GM15510 (cell line): Measurements from ENCODE around the gene IGFBP1.

Experiments used
- POLR2A ChIP-seq: IDR thresholded peaks from 3 replicates; pipeline ENCODE4 v1.6.1; 2011; ENCODE audit warnings: borderline replicate concordance; ENCODE audit not compliant: insufficient read length; ENCODE audit errors: extremely low read depth

Gene IGFBP1

DNA sequence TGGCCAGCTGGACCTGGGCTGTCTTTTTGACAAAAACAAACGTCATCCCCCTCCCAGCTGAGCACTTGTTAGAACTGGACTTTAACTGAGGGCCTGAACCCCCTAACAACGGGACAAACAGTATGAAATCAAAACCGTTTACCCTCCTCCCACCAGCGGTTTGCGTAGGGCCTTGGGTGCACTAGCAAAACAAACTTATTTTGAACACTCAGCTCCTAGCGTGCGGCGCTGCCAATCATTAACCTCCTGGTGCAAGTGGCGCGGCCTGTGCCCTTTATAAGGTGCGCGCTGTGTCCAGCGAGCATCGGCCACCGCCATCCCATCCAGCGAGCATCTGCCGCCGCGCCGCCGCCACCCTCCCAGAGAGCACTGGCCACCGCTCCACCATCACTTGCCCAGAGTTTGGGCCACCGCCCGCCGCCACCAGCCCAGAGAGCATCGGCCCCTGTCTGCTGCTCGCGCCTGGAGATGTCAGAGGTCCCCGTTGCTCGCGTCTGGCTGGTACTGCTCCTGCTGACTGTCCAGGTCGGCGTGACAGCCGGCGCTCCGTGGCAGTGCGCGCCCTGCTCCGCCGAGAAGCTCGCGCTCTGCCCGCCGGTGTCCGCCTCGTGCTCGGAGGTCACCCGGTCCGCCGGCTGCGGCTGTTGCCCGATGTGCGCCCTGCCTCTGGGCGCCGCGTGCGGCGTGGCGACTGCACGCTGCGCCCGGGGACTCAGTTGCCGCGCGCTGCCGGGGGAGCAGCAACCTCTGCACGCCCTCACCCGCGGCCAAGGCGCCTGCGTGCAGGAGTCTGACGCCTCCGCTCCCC lies at the start of gene IGFBP1:
IGFBP1 (plus strand) TSS at position 304 of the 808 bp plus-strand sequence; CDS start at position 469, 165 bp downstream.
- no peak for TF ChIP-seq POLR2A

DNA sequence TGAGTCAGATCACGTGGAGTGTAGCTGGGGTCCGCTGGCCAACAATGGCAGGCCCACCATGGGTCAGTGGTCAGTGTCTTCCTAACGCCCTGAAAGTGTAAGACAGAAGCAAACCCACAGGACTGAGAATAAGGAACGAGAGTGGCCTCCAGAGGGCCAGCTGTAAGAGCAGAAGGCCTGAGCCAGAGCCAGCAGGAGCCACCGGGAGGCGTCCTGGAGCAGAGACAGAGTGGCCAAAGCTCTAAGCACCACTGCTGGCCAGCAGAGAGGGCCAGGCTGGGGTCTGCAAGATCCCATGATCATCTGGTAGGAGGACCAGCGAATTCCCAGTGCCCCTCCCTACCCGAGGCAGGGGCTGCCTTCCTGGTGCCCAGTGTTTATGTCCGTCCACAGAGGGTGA lies 24.6 kb upstream of the IGFBP1 start:
- no peak for TF ChIP-seq POLR2A

DNA sequence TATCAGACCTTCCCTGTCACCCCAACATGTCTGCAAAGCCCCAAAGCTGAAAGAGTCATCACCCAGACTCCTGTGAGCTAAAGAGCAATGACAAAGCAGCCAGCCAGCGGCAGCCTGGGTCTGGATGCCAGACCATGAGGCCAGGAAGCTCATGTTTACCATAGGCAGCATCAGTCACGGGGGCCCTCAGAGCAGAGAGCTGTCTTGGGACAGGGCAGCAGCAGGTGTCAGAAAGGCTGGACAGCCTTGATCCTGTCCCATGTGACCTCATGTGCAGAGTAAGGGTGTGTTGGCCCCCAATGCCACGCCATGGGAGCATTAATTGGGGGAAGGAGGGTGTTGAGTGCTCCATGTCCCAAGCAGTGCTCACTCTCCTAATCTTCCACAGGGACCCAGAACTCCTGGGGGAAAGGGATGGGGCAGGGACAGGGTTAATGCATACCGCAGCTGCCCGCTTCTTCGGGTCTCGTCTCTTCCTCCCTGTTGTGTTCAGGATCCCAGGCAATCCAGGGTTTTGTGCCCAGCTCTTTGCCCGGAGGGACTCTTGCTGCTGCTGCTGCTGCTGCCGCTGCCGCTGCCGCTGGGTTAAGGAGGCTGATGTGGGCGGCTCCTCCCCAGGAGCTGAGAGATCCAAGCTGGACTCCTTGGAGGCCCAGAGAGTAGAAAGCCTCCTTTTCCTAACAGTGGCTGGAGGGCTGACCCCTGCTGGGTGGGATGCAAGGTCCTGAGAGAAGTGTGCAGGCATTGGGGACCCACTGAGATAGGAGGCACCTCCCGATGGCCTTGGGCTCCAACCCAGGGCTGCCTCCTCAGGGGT lies 22.5 kb upstream of the IGFBP1 start:
- TF ChIP-seq POLR2A, result no peak

DNA sequence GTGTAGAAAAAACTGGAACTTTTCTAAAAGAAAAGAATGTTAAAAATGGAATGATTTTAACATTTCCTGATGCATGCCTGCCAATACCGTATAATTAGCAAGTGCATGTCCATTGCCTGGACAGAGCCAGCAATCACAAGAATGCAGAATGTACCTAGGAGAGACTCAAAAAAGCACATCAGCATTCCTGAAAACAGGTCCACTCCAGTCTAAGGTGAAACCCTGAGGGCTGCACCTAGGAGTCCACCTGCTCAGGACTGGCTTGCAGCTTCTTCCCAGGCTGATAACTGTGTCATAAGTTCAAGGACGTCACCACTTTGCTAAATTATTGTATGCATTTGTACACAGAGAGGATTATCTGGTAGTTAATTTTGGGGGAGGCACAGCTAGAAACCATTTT lies 20.8 kb upstream of the IGFBP1 start:
- TF ChIP-seq POLR2A, result no peak

DNA sequence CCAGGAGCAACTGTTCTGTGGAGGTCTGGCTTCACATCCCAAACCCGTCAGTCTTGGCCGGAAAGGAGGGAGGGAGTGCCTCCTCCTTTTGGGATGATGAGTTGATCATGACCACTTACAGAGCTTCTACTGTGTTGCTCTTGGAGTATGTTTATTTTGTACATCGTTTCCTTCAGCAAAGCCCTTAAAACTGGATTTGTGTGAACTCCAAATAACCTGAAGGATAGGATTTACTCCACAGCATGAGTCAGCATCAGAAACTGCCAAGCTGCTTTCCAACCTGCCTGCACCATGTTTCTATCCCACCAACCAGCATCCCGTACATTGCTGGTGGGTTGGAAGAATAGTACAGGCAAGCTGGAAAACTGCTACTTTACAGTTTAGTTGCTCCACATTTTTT lies 18.9 kb upstream of the IGFBP1 start:
- no peak for TF ChIP-seq POLR2A

DNA sequence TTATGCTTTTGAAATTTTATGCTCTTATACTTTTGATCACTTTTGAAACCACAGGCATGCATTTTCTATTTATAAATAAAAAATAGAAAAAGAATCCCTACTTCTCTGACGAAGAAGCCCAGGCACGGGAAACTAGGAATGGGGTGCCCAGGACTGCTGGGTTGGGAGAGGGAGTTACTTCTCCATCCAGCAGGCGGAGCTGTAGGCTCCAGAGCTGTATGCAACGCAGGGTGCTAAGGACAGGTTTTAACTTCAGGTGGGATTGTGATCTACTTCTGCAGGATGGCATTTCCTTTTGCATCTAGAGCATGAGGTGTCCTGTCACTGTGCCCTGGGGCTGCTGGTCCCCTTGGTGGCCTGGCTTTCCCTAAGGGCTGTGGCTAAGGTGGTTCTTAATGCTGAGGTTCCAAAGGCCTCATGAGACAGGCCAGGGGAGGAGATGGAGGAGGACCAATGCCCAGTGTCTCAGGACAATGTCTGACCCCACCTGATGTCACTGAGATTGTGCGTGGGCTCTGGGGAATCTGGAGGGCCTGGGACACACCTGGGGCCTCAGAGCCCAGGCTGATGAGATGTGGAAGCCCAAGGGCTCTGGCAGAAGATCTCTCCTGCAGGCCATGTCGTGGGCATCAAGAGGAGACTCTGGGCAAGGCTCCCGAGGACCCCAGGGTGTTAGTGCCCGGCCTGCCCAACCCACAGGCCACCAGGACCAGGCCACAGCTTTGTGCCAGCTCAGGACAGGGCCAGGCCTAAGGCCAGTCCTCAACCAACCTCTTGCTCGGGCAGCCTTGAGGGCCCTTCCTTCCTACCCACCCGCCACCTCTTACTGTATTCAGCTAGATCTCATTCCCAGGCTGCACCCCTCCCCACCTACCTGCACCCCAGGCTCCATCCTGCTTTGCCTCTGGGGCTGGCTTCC lies 15.9 kb upstream of the IGFBP1 start:
- TF ChIP-seq POLR2A, result no peak

DNA sequence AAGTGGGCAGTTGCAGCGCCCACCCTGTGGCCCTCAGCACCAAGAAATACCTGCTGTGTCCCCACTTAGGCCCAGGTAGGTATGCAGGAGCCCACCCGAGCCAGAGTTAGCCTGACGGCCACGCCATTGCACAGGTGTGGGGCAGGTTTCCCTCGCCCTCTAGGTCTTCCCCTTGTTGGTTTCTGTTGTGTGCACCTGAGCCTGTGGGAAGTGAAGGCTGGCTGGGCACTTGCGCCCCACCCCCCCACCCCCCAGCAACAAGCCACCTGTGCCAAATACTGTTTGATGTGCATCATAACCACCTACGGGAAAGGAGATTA lies 15.3 kb upstream of the IGFBP1 start, which contains the start of gene CCDC201:
CCDC201 (minus strand) TSS at position 48 of the 320 bp plus-strand sequence. CDS start 75 bp downstream, outside the sequence.
- TF ChIP-seq POLR2A, result no peak

DNA sequence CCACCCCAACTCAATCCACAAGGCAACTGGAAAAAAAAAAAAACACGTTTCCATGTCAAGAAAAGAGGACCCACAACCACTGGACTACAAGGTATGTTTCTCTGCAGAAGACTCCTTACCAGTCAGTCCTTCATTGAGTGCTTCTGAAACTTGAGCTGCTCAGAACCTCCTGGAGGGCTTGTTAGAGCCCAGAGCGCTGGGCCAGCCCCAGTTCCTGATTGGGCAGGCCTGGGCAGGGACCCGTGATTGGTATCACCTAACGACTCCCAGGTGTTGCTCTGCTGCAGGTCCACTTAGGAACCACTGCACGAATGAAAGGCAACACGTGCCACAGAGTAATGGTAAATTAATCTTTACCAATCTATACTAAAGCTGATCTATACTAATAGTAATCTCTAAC lies 14.9 kb upstream of the IGFBP1 start:
- no peak for TF ChIP-seq POLR2A

DNA sequence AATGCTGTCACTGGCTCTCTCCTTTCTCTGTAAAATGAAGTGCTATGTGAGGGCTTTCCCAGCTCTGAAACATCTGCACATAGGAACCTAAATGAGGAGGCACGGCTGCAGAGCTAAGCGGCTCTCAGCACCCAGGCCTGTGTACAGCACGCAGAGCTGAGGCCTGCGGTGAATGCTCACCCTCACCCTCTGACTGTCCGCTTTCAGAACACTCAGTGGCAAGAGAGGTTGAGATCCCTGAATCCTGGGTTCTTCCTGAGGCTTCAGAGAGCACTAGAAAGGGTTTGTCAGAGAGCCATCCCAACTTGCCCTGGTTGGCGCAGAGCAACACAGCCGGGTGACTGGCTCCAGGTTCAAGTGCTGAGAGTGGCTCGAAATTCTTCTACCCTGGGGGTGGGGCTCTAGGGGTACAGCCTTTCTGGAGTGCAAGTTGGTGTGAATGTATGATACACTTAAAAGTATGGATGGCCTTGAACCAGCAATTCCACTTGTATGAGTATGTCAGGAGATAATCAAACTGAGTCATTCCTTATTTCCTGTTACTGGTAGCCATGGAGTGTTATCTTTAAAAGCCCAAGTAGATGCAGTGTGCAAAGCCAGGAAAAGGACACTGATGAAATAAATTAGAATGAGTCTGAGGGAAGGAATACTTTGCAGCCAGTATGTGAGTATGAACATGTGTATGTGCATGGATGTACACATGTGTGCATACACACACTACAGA lies 13.7 kb upstream of the IGFBP1 start:
- no peak for TF ChIP-seq POLR2A

DNA sequence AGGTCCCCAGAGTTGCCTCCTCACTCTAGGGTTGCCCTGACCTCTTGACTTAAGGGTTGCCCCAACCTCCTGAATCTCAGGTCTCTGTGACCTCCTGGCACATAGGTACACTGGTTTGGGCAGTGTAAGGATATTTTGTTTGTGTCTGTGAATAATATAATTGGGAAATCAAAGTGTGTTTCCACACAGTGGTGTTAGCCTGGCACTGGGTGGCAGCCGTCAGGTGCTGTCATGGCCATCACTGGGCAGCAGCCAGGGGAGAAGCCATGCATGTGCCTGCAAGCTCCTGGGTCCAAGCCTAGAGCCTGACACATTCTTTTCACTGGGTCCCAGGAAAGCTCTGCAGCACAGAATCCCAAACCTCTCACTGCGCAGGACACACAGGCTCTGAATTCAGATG lies 11.8 kb upstream of the IGFBP1 start:
- TF ChIP-seq POLR2A, result no peak

DNA sequence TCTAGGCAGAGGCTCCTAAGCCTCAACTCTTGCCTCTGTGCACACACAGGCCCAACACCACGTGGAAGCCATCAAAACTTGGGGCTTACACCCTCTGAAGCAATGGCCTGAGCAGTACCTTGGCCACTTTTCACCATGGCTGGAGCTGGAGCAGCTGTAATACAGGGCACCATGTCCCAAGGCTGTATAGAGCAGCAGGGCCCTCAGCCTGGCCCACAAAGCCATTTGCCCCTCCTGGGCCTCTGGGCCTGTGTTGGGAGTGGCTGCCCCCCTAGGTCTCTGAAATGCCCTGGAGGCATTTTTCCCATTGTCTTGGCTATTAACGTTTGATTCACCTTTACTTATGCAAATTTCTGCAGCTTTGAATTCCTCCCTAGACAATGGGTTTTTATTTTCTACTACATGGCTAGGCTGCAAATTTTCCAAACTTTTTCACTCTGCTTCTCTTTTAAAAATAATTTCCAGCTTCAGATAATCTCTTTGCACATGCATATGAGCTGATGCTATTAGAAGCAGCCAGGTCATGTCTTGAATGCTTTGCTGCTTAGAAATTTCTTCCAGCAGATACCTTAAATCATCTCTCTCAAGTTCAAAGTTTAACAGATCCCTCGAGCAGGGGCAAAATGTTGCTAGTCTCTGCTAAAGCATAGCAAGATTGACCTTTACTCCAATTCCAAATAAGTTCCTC lies 9.7 kb upstream of the IGFBP1 start:
- no peak for TF ChIP-seq POLR2A

DNA sequence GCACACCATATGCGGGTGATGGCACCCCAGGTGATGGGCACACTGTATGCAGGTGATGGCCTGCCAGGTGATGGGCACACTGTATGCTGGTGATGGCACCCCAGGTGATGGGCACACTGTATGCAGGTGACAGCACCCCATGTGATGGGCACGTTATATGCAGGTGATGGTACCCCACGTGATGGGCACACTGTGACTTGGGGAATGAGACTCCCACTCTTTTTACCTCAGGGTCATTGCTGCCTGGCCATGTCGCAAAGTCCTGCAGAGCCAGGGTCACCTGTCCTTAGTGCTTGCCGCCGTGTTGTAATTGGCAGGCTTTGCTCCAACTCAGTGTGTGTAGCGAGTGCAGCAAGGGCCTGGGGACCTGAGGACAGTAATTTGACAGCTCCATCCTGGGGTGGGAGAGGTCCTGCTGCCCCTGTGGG lies 7.8 kb upstream of the IGFBP1 start:
- no peak for TF ChIP-seq POLR2A

DNA sequence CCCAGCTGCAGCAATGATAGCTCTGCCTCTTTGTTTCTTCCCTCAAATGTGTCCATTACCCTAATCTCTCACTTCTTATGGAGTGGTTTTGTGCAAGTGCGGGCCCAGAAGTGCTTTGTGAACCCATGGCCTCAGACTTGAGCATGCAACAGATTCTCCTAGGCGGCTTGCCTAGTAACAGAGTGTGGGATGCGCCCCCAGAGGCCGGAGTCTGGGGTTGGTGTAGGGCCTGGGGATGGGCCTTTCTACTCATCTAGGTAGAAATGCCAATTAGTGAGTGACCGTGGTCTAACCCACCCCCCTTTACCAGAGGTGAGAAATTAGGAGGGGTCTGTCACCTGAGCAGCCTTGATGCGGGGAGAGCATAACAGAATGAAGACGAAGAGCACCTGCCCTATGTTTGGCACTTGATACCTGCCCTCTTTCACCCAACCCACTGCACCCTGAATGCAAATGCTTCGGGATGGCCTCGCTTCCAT lies 7.0 kb upstream of the IGFBP1 start:
- TF ChIP-seq POLR2A, result no peak
